Stomach (tissue), 4 donors: ENCODE measurements around the gene ALS2CL.

ENCODE experiments used
- POLR2A ChIP-seq, 4 donors: fragments of 450-650 bp; IDR thresholded peaks; one replicate each; pipeline ENCODE4 v1.6.1; 2016; ENCODE audit warnings: antibody characterized with exemption in 4 of 4, control low read depth in 2 of 4, mild to moderate bottlenecking in 1 of 4, moderate library complexity in 1 of 4
- POLR2AphosphoS5 ChIP-seq, 3 donors: sonication (generic); formaldehyde crosslinking; IDR thresholded peaks; one replicate each; pipeline ENCODE4 v1.6.1; 2016; ENCODE audit warnings: antibody characterized with exemption in 3 of 3
- TF ChIP-seq, protein P1 (sequence below), 7 experiments: fragments of 450-650 bp in 4 of 7; fragments of 200-600 bp in 3 of 7; sonication (generic) in 3 of 7; IDR thresholded peaks; one replicate each; pipeline ENCODE4 v1.5.1; 2016 to 2019; ENCODE audit warnings: antibody characterized with exemption in 7 of 7, control low read depth in 2 of 7, mild to moderate bottlenecking in 1 of 7

DNA sequence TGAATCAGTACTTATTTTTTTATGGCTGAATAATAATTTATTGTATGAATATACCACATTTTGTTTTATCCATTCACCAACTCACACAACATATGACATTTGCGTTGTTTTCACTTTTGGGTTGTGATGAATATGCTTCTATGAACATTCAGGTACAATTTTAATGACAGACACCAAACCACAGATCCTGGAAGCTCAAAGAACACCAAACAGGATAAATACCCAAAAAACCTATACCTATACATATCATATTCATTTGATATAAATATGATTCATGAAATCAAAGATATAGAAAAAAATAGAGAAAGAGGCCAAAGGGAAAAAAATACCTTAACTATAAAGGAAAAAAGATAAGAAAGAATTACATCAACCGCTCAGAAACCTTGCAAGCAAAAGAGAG, 45.4 kb downstream of the ALS2CL start:
- TF ChIP-seq, protein P1, sequence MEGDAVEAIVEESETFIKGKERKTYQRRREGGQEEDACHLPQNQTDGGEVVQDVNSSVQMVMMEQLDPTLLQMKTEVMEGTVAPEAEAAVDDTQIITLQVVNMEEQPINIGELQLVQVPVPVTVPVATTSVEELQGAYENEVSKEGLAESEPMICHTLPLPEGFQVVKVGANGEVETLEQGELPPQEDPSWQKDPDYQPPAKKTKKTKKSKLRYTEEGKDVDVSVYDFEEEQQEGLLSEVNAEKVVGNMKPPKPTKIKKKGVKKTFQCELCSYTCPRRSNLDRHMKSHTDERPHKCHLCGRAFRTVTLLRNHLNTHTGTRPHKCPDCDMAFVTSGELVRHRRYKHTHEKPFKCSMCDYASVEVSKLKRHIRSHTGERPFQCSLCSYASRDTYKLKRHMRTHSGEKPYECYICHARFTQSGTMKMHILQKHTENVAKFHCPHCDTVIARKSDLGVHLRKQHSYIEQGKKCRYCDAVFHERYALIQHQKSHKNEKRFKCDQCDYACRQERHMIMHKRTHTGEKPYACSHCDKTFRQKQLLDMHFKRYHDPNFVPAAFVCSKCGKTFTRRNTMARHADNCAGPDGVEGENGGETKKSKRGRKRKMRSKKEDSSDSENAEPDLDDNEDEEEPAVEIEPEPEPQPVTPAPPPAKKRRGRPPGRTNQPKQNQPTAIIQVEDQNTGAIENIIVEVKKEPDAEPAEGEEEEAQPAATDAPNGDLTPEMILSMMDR (IDR thresholded peaks at IDR 0.05), result no peak
- TF ChIP-seq POLR2A (IDR thresholded peaks at IDR 0.05) (no peak), POLR2AphosphoS5 (IDR thresholded peaks at IDR 0.05) (no peak)
